Cortex of kidney (tissue), 1 donor: ENCODE measurements around the gene KCNA1.

ENCODE experiments used
- DNase-seq: peaks from one replicate; lab custom pipeline; 2025; lab: John Stamatoyannopoulos, UW

KCNA1 gene

GRCh38 chr12:4960547-4960946 lies 50.8 kb downstream of the KCNA1 start:
- DNase-seq: no peak

GRCh38 chr12:4961311-4961710 lies 51.6 kb downstream of the KCNA1 start:
- DNase-seq: no peak

- DNase-seq: no peak
These were observed 53.1 kb downstream of the KCNA1 start for GRCh38 chr12:4962539-4963486.
